Activated CD4-positive, alpha-beta T cell treated with anti-CD3 and anti-CD28 coated beads, Interleukin-2, amount 10 ng/mL, durations not matched to agents 24 days and 14 days (primary cell): ENCODE measurements around the gene TTLL9. TPM values are rescaled to one million over a fixed set of nuclear protein-coding genes. Genes with fewer than 3 reads are reported as not detected.
A peak's percentile ranks its signal among the peaks of the same experiment; 100 is the strongest.

Experiments
- DNase-seq: peaks from one replicate; pipeline ENCODE4 v3.0.0; 2022
- H3K27ac Mint-ChIP-seq: one replicate; pipeline ENCODE4 v1.8.0; 2022; ENCODE audit warnings: mild to moderate bottlenecking, mixed read lengths
- H3K27me3 Mint-ChIP-seq: one replicate; pipeline ENCODE4 v1.8.0; 2022; ENCODE audit warnings: mixed read lengths
- H3K36me3 Mint-ChIP-seq: one replicate; pipeline ENCODE4 v1.8.0; 2022; ENCODE audit warnings: low read depth, mild to moderate bottlenecking, mixed read lengths
- H3K4me1 Mint-ChIP-seq: one replicate; pipeline ENCODE4 v1.8.0; 2021; ENCODE audit warnings: mixed read lengths
- H3K4me3 Mint-ChIP-seq: one replicate; pipeline ENCODE4 v1.8.0; 2022; ENCODE audit warnings: mild to moderate bottlenecking, moderate library complexity, mixed read lengths
- H3K9me3 Mint-ChIP-seq: one replicate; pipeline ENCODE4 v1.8.0; 2021; ENCODE audit warnings: mixed read lengths
- intact Hi-C: fragments of 100-400 bp; cut with micrococcal nuclease; formaldehyde crosslinking; loops from one replicate; pipeline ENCODE4 v1.15.1; 2023
- total RNA-seq: library from RNA; stranded (reverse); gene quantifications from 2 replicates; pipeline ENCODE4 v1.2.3, GENCODE V29; 2022

The TTLL9 gene
- total RNA-seq, 1 donor from 2014 or later = not detected

- H3K9me3 Mint-ChIP-seq = no peaks in the 10 kb centered on the region
- H3K36me3 Mint-ChIP-seq = peaks cover 19% of the 10 kb centered on the region
- H3K27me3 Mint-ChIP-seq = peaks cover 9% of the 10 kb centered on the region
- H3K4me1 Mint-ChIP-seq = peaks cover 17% of the 10 kb centered on the region
- H3K4me3 Mint-ChIP-seq = no peak overlapping the region
- no peak for DNase-seq
- no peak overlapping the region for H3K27ac Mint-ChIP-seq
- intact Hi-C loops = loop anchor here (2.0 to 10.0 kb wide), 3 partner anchors 64 to 151 kb away; partner anchors contain the start of gene TM9SF4
These were observed 83.2 kb downstream of the TTLL9 start for GRCh38 chr20:31953556-31954148.

GRCh38 chr20:31954500-31954899, 84.1 kb downstream of the TTLL9 start:
- H3K27me3 Mint-ChIP-seq = peaks cover 12% of the 10 kb centered on the region

GRCh38 chr20:31956556-31957526, 86.4 kb downstream of the TTLL9 start:
- peaks cover 16% of the 10 kb centered on the region for H3K27me3 Mint-ChIP-seq
- no peak for DNase-seq
- peaks cover 3% of the 10 kb centered on the region for H3K4me1 Mint-ChIP-seq
- intact Hi-C loops = loop anchor here (10.0 kb wide), 1 partner anchor 148 kb away; the partner anchor contains the start of gene TM9SF4
- no peaks in the 10 kb centered on the region for H3K9me3 Mint-ChIP-seq
- H3K27ac Mint-ChIP-seq = no peak overlapping the region
- H3K4me3 Mint-ChIP-seq = no peak overlapping the region
- peaks cover under 1% of the 10 kb centered on the region for H3K36me3 Mint-ChIP-seq

More at GRCh38 chr20:31954500-31954899, 84.1 kb downstream of the TTLL9 start:
- Mint-ChIP-seq H3K27ac (no peak overlapping the region), H3K36me3 (peaks cover 13% of the 10 kb centered on the region), H3K4me3 (no peak overlapping the region), H3K9me3 (no peaks in the 10 kb centered on the region), H3K4me1 (peaks cover 15% of the 10 kb centered on the region)
- no peak for DNase-seq
- intact Hi-C loops = loop anchor here (5.0 to 10.0 kb wide), 2 partner anchors 63 to 150 kb away; partner anchors contain the start of gene TM9SF4

GRCh38 chr20:31962761-31963160, 92.3 kb downstream of the TTLL9 start:
- no peak overlapping the region for H3K27ac Mint-ChIP-seq
- H3K27me3 Mint-ChIP-seq = peaks cover 31% of the 10 kb centered on the region
- intact Hi-C loops = no loop called here
- H3K36me3 Mint-ChIP-seq = no peaks in the 10 kb centered on the region
- H3K9me3 Mint-ChIP-seq = no peaks in the 10 kb centered on the region
- DNase-seq = no peak
- no peak overlapping the region for H3K4me3 Mint-ChIP-seq
- H3K4me1 Mint-ChIP-seq = peaks cover 4% of the 10 kb centered on the region

- Mint-ChIP-seq H3K4me3 (no peak overlapping the region), H3K9me3 (no peaks in the 10 kb centered on the region), H3K27me3 (peaks cover 30% of the 10 kb centered on the region), H3K36me3 (no peaks in the 10 kb centered on the region), H3K27ac (no peak overlapping the region), H3K4me1 (peaks cover 6% of the 10 kb centered on the region)
- intact Hi-C loops = no loop called here
- DNase-seq = no peak
These were observed 93.5 kb downstream of the TTLL9 start for GRCh38 chr20:31963889-31964288.

GRCh38 chr20:31966991-31967655, 96.7 kb downstream of the TTLL9 start:
- intact Hi-C loops = no loop called here
- no peak overlapping the region for H3K27ac Mint-ChIP-seq
- H3K9me3 Mint-ChIP-seq = no peaks in the 10 kb centered on the region
- peaks cover 31% of the 10 kb centered on the region for H3K27me3 Mint-ChIP-seq
- peaks cover 6% of the 10 kb centered on the region for H3K4me1 Mint-ChIP-seq
- DNase-seq = no peak
- H3K36me3 Mint-ChIP-seq = no peaks in the 10 kb centered on the region
- peak overlapping the region; percentile 50 for H3K4me3 Mint-ChIP-seq

- H3K4me3 Mint-ChIP-seq = peak within 1 kb of the TSS; percentile 82
- intact Hi-C loops = loop anchor here (1.0 kb wide), 1 partner anchor 16 kb away; the partner anchor contains the start of gene PDRG1
- peaks cover 28% of the 10 kb centered on the region for H3K27me3 Mint-ChIP-seq
These were observed 97.4 kb downstream of the TTLL9 start, which contains the start of gene XKR7 for GRCh38 chr20:31967830-31968249. Gene XKR7 (plus strand): TSS chr20:31968151. CDS start chr20:31968176, 25 bp downstream.

GRCh38 chr20:31968291-31969126, 98.1 kb downstream of the TTLL9 start:
- Mint-ChIP-seq H3K27me3 (peaks cover 28% of the 10 kb centered on the region), H3K4me3 (peak overlapping the region; percentile 82), H3K4me1 (peaks cover 6% of the 10 kb centered on the region), H3K27ac (peak overlapping the region; percentile 37), H3K9me3 (no peaks in the 10 kb centered on the region), H3K36me3 (no peaks in the 10 kb centered on the region)
- DNase-seq = peak; percentile 97
- intact Hi-C loops = loop anchor here (1.0 kb wide), 1 partner anchor 16 kb away; the partner anchor contains the start of gene PDRG1

More at GRCh38 chr20:31967830-31968249, 97.4 kb downstream of the TTLL9 start, which contains the start of gene XKR7:
- Mint-ChIP-seq H3K9me3 (no peaks in the 10 kb centered on the region), H3K27ac (peak within 1 kb of the TSS; percentile 37), H3K4me1 (peaks cover 6% of the 10 kb centered on the region), H3K36me3 (no peaks in the 10 kb centered on the region)
- peak; percentile 72 for DNase-seq

GRCh38 chr20:31969991-31970390, 99.6 kb downstream of the TTLL9 start:
- peaks cover 6% of the 10 kb centered on the region for H3K4me1 Mint-ChIP-seq
- no peak for DNase-seq
- peaks cover 25% of the 10 kb centered on the region for H3K27me3 Mint-ChIP-seq
- no peaks in the 10 kb centered on the region for H3K36me3 Mint-ChIP-seq
- no peak overlapping the region for H3K4me3 Mint-ChIP-seq
- H3K9me3 Mint-ChIP-seq = no peaks in the 10 kb centered on the region
- intact Hi-C loops = no loop called here
- no peak overlapping the region for H3K27ac Mint-ChIP-seq

- Mint-ChIP-seq H3K36me3 (no peaks in the 10 kb centered on the region), H3K4me1 (peaks cover 2% of the 10 kb centered on the region), H3K9me3 (no peaks in the 10 kb centered on the region), H3K27ac (no peak overlapping the region), H3K27me3 (peaks cover 16% of the 10 kb centered on the region), H3K4me3 (no peak overlapping the region)
- DNase-seq = no peak
- intact Hi-C loops = no loop called here
These were observed 102.1 kb downstream of the TTLL9 start for GRCh38 chr20:31972471-31973021.

GRCh38 chr20:31974296-31974695, 103.9 kb downstream of the TTLL9 start:
- DNase-seq = no peak
- H3K36me3 Mint-ChIP-seq = no peaks in the 10 kb centered on the region
- no peak overlapping the region for H3K27ac Mint-ChIP-seq
- H3K4me1 Mint-ChIP-seq = no peaks in the 10 kb centered on the region
- no peaks in the 10 kb centered on the region for H3K9me3 Mint-ChIP-seq
- H3K4me3 Mint-ChIP-seq = no peak overlapping the region
- H3K27me3 Mint-ChIP-seq = peaks cover 14% of the 10 kb centered on the region
- intact Hi-C loops = no loop called here

- Mint-ChIP-seq H3K27ac (no peak overlapping the region), H3K4me3 (no peak overlapping the region), H3K4me1 (no peaks in the 10 kb centered on the region), H3K27me3 (peaks cover 14% of the 10 kb centered on the region), H3K36me3 (no peaks in the 10 kb centered on the region), H3K9me3 (no peaks in the 10 kb centered on the region)
- intact Hi-C loops = no loop called here
- no peak for DNase-seq
These were observed 104.6 kb downstream of the TTLL9 start for GRCh38 chr20:31974951-31975487.
